Stimulated activated CD4-positive, alpha-beta T cell treated with anti-CD3 and anti-CD28 coated beads, Interleukin-1b, Interleukin-23, amount 100 ng/mL, for 24 hours (primary cell): ENCODE results near the gene IRF2.

ENCODE experiments used
- DNase-seq, 4 experiments: peaks; one replicate each; pipeline ENCODE4 v3.0.0-alpha.2; 2020; ENCODE audit warnings: low read depth in 4 of 4, low spot score in 1 of 4

The IRF2 gene

GRCh38 chr4:184410748-184411147 is 63.6 kb downstream of the IRF2 start:
- DNase-seq: no peak

- no peak for DNase-seq
These were observed 64.2 kb downstream of the IRF2 start for GRCh38 chr4:184409911-184410692.

GRCh38 chr4:184409502-184409901 is 64.8 kb downstream of the IRF2 start:
- no peak for DNase-seq

- no peak for DNase-seq
These were observed 65.7 kb downstream of the IRF2 start for GRCh38 chr4:184408684-184409081.

GRCh38 chr4:184408021-184408683 is 66.2 kb downstream of the IRF2 start:
- DNase-seq: no peak

GRCh38 chr4:184406958-184407391 is 67.4 kb downstream of the IRF2 start:
- DNase-seq: no peak

- no peak for DNase-seq
These were observed 70.3 kb downstream of the IRF2 start for GRCh38 chr4:184404047-184404446.

- no peak for DNase-seq
These were observed 71.0 kb downstream of the IRF2 start for GRCh38 chr4:184403384-184403781.

- no peak for DNase-seq
These were observed 71.5 kb downstream of the IRF2 start for GRCh38 chr4:184402740-184403383.

GRCh38 chr4:184402239-184402638 is 72.1 kb downstream of the IRF2 start:
- no peak for DNase-seq

GRCh38 chr4:184401397-184402171 is 72.8 kb downstream of the IRF2 start:
- no peak for DNase-seq

GRCh38 chr4:184400891-184401290 is 73.5 kb downstream of the IRF2 start:
- DNase-seq: no peak

GRCh38 chr4:184400375-184400870 is 73.9 kb downstream of the IRF2 start:
- no peak for DNase-seq

GRCh38 chr4:184399512-184399908 is 74.8 kb downstream of the IRF2 start:
- no peak for DNase-seq

- no peak for DNase-seq
These were observed 75.4 kb downstream of the IRF2 start for GRCh38 chr4:184398741-184399511.

GRCh38 chr4:184397516-184398163 is 76.7 kb downstream of the IRF2 start:
- DNase-seq: no peak

GRCh38 chr4:184396570-184397515 is 77.5 kb downstream of the IRF2 start:
- no peak for DNase-seq

- no peak for DNase-seq
These were observed 78.4 kb downstream of the IRF2 start for GRCh38 chr4:184395971-184396391.

- DNase-seq: no peak
These were observed 78.9 kb downstream of the IRF2 start for GRCh38 chr4:184395451-184395917.
